ENCODE data around the gene FOXK1.

DNA sequence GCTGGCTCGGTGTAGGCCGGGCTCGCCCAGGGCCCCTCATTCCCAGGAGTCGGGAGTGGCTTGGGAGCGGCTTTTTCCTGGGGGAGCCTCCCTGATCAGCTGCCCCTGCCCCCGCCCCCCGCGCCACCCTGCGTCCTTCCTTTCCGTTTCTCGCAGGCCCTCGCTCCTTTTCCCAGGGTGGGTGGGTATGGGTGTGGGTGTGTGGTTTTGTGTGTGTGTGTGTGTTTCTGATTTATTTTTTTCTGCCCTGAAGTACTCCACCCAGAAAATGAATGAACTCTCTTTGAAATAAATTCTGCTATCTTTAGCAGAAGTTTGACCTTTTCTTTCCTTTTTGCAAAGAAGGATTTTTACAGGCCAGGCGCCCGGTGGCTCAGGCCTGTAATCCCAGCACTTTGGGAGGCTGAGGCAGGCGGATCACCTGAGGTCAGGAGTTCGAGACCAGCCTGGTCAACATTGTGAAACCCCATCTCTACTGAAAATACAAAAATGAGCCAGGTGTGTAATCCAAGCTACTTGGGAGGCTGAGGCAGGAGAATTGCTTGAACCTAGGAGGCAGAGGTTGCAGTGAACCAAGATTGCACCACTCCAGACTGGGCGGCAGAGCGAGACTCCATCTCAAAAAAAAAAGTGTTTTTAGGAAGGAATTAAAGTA lies 63.3 kb downstream of the FOXK1 start:
- TF ChIP-seq, protein P1, sequence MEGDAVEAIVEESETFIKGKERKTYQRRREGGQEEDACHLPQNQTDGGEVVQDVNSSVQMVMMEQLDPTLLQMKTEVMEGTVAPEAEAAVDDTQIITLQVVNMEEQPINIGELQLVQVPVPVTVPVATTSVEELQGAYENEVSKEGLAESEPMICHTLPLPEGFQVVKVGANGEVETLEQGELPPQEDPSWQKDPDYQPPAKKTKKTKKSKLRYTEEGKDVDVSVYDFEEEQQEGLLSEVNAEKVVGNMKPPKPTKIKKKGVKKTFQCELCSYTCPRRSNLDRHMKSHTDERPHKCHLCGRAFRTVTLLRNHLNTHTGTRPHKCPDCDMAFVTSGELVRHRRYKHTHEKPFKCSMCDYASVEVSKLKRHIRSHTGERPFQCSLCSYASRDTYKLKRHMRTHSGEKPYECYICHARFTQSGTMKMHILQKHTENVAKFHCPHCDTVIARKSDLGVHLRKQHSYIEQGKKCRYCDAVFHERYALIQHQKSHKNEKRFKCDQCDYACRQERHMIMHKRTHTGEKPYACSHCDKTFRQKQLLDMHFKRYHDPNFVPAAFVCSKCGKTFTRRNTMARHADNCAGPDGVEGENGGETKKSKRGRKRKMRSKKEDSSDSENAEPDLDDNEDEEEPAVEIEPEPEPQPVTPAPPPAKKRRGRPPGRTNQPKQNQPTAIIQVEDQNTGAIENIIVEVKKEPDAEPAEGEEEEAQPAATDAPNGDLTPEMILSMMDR (conservative IDR thresholded peaks at IDR 0.05 in 1 of 2, IDR thresholded peaks at IDR 0.05 in 1 of 2; ENCODE audit: low read depth in 1 of 2, low read length in 2 of 2): no peak
- no peak for TF ChIP-seq EZH2 (IDR thresholded peaks at IDR 0.05; ENCODE audit: low read length, missing control alignments)

Data from fibroblast of lung (primary cell).